Keratinocyte (primary cell): ENCODE measurements around the gene SMIM22. TPM values are rescaled to one million over a fixed set of nuclear protein-coding genes. Genes with fewer than 3 reads are reported as not detected.

Experiments
- DNase-seq: peaks from one replicate; pipeline ENCODE4 v3.0.0-alpha.2; 2011; ENCODE audit warnings: low read depth, missing footprints, low spot score
- FAIRE-seq: peaks from 2 replicates; lab custom pipeline; 2011; peaks lifted over from hg19 to GRCh38; lab: Jason Lieb, UNC
- H2AFZ ChIP-seq: 2 replicates; pipeline ENCODE4 v1.6.0; 2012; ENCODE audit warnings: low read length, control low read depth, inconsistent platforms; ENCODE audit not compliant: control insufficient read depth
- H3K27ac ChIP-seq: 2 replicates; pipeline ENCODE4 v1.5.1; 2011; ENCODE audit warnings: low read length; ENCODE audit not compliant: control insufficient read depth, insufficient read depth
- H3K27me3 ChIP-seq: 3 replicates; pipeline ENCODE4 v1.6.0; 2011; ENCODE audit warnings: low read length; ENCODE audit not compliant: control insufficient read depth, insufficient read depth; ENCODE audit errors: extremely low read depth
- H3K36me3 ChIP-seq, 2 experiments: 2 replicates in 1 of 2; 3 replicates in 1 of 2; pipeline ENCODE4 v1.5.1; 2011; ENCODE audit warnings: low read length in 2 of 2, mild to moderate bottlenecking in 1 of 2; ENCODE audit not compliant: control insufficient read depth in 2 of 2, insufficient read depth in 2 of 2; ENCODE audit errors: extremely low read depth in 1 of 2
- H3K4me1 ChIP-seq: 3 replicates; pipeline ENCODE4 v1.5.1; 2011; ENCODE audit warnings: low read length; ENCODE audit not compliant: control insufficient read depth, insufficient read depth; ENCODE audit errors: extremely low read depth
- H3K4me2 ChIP-seq: 3 replicates; pipeline ENCODE4 v1.6.0; 2011; ENCODE audit warnings: low read depth, low read length; ENCODE audit not compliant: control insufficient read depth, insufficient read depth; ENCODE audit errors: extremely low read depth
- H3K4me3 ChIP-seq, 3 experiments: fragments of 200-600 bp in 1 of 3; sonication (generic) in 1 of 3; 2 replicates in 2 of 3; 3 replicates in 1 of 3; pipeline ENCODE4 v1.5.1; 2011 to 2016; ENCODE audit warnings: low read length in 3 of 3, mild to moderate bottlenecking in 3 of 3, control low read depth in 2 of 3, inconsistent platforms in 1 of 3, low read depth in 1 of 3, mixed read lengths in 1 of 3, mixed run types in 1 of 3, moderate library complexity in 1 of 3; ENCODE audit not compliant: control insufficient read depth in 2 of 3, insufficient read depth in 2 of 3; ENCODE audit errors: extremely low read depth in 1 of 3
- H3K79me2 ChIP-seq: 2 replicates; pipeline ENCODE4 v1.6.0; 2012; ENCODE audit warnings: low read length; ENCODE audit not compliant: control insufficient read depth, insufficient read depth
- H3K9ac ChIP-seq: 3 replicates; pipeline ENCODE4 v1.6.0; 2011; ENCODE audit warnings: low read length; ENCODE audit not compliant: control insufficient read depth, insufficient read depth; ENCODE audit errors: extremely low read depth
- H3K9me1 ChIP-seq: 3 replicates; pipeline ENCODE4 v1.6.0; 2011; ENCODE audit warnings: low read length; ENCODE audit not compliant: control insufficient read depth, insufficient read depth; ENCODE audit errors: extremely low read depth
- H3K9me3 ChIP-seq: 2 replicates; pipeline ENCODE4 v1.5.1; 2012; ENCODE audit warnings: low read depth, low read length; ENCODE audit not compliant: control insufficient read depth
- H4K20me1 ChIP-seq: 3 replicates; pipeline ENCODE4 v1.6.0; 2011; ENCODE audit warnings: low read length; ENCODE audit not compliant: control insufficient read depth, insufficient read depth; ENCODE audit errors: extremely low read depth
- CTCF ChIP-seq, 3 experiments: IDR thresholded peaks in 1 of 3; conservative IDR thresholded peaks in 1 of 3; optimal IDR thresholded peaks in 1 of 3; 2 replicates in 2 of 3; 3 replicates in 1 of 3; pipeline versions ENCODE3 to v1.5.1; 2011; ENCODE audit warnings: low read length in 3 of 3, mild to moderate bottlenecking in 3 of 3, moderate library complexity in 2 of 3, control low read depth in 1 of 3, inconsistent platforms in 1 of 3; ENCODE audit not compliant: insufficient read depth in 2 of 3; ENCODE audit errors: extremely low read depth in 1 of 3
- EZH2 ChIP-seq: IDR thresholded peaks from one replicate; pipeline ENCODE4 v1.6.1; 2012; ENCODE audit warnings: inconsistent platforms, mild to moderate bottlenecking, low read length, moderate library complexity
- dilution Hi-C: fragments of 300-500 bp; cut with MboI; formaldehyde crosslinking; loops from one replicate; pipeline ENCODE4 v1.7.0; 2020; ENCODE audit warnings: low sequenced_read_pairs; ENCODE audit not compliant: extremely low pct_ligation_motif_present
- polyA plus RNA-seq, 5 experiments: library from polyadenylated mRNA; depleted of rRNA in 3 of 5; stranded (reverse) in 3 of 5; stranded (forward) in 1 of 5; unstranded in 1 of 5; fragments of >200 nt; gene quantifications; 1 replicate in 1 of 5; 2 replicates in 3 of 5; 3 replicates in 1 of 5; pipeline versions ENCODE4 v1.2.1 to v1.2.3, GENCODE V29; 2011 to 2012; ENCODE audit warnings: missing spikeins in 2 of 5, low read depth in 1 of 5, low replicate concordance in 1 of 5

Gene SMIM22
- polyA plus RNA-seq, 1 donor (not counting 4 experiments of a cell fraction or from before 2014, with no cell fraction given): 10.6 TPM

- dilution Hi-C loops: no loop called here
- Histone ChIP-seq H3K4me1 (no peaks in the 10 kb centered on the region), H3K79me2 (peaks cover 15% of the 10 kb centered on the region), H3K9ac (no peak overlapping the region), H3K4me2 (no peak overlapping the region), H3K4me3 (no peak overlapping the region), H3K27ac (no peak overlapping the region), H3K36me3 (peaks cover 32 to 43% of the 10 kb centered on the region in 2 experiments), H3K9me3 (no peaks in the 10 kb centered on the region), H2AFZ (no peak overlapping the region), H3K9me1 (no peaks in the 10 kb centered on the region), H3K27me3 (no peaks in the 10 kb centered on the region), H4K20me1 (no peaks in the 10 kb centered on the region)
- TF ChIP-seq CTCF (optimal IDR thresholded peaks at IDR 0.05 in 1 of 3, IDR thresholded peaks at IDR 0.05 in 1 of 3, conservative IDR thresholded peaks at IDR 0.05 in 1 of 3; ENCODE audit: extremely low read depth in 1 of 3, insufficient read depth in 2 of 3, low read length in 3 of 3): no peak
- no peak for TF ChIP-seq EZH2
- DNase-seq (no peak), FAIRE-seq (no peak)
Observed at GRCh38 chr16:4833584-4833983, 38.4 kb downstream of the SMIM22 start.

GRCh38 chr16:4836727-4837126, 41.6 kb downstream of the SMIM22 start:
- dilution Hi-C loops: no loop called here
- no peak overlapping the region for H3K9ac ChIP-seq

More at GRCh38 chr16:4836727-4837126, 41.6 kb downstream of the SMIM22 start:
- H2AFZ ChIP-seq: no peak overlapping the region
- no peaks in the 10 kb centered on the region for H3K9me3 ChIP-seq
- no peak overlapping the region for H3K4me3 ChIP-seq
- H3K27ac ChIP-seq: no peak overlapping the region
- no peaks in the 10 kb centered on the region for H4K20me1 ChIP-seq
- H3K9me1 ChIP-seq: no peaks in the 10 kb centered on the region
- FAIRE-seq: no peak
- no peaks in the 10 kb centered on the region for H3K27me3 ChIP-seq
- peaks cover 21% of the 10 kb centered on the region for H3K79me2 ChIP-seq
- H3K4me2 ChIP-seq: no peak overlapping the region
- H3K4me1 ChIP-seq: no peaks in the 10 kb centered on the region
- DNase-seq: no peak
- TF ChIP-seq EZH2 (no peak), CTCF (optimal IDR thresholded peaks at IDR 0.05 in 1 of 3, IDR thresholded peaks at IDR 0.05 in 1 of 3, conservative IDR thresholded peaks at IDR 0.05 in 1 of 3; ENCODE audit: extremely low read depth in 1 of 3, insufficient read depth in 2 of 3, low read length in 3 of 3) (no peak)
- peaks cover 31 to 42% of the 10 kb centered on the region in 2 experiments for H3K36me3 ChIP-seq
